C4-2B (cell line): ENCODE measurements around the gene EIF3A.
A peak's percentile ranks its signal among the peaks of the same experiment; 100 is the strongest.

Source experiments
- H3K27ac ChIP-seq: fragments of 450-650 bp; 2 replicates; pipeline ENCODE4 v1.5.1; 2017
- CTCF ChIP-seq: fragments of 450-650 bp; conservative IDR thresholded peaks from 2 replicates; pipeline ENCODE4 v1.5.1; 2017; ENCODE audit warnings: mild to moderate bottlenecking
- ZFX ChIP-seq: fragments of 450-650 bp; IDR thresholded peaks from 2 replicates; pipeline ENCODE4 v1.6.1; 2017

Gene EIF3A

GRCh38 chr10:119007211-119007574 is 73.4 kb downstream of the EIF3A start:
- TF ChIP-seq CTCF (no peak), ZFX (no peak)
- no peak overlapping the region; the same call in 1 of the 2 replicates for H3K27ac ChIP-seq

GRCh38 chr10:119006451-119007210 is 74.0 kb downstream of the EIF3A start:
- TF ChIP-seq ZFX, result no peak
- no peak for TF ChIP-seq CTCF
- peak overlapping the region; percentile 63 for H3K27ac ChIP-seq

DNA sequence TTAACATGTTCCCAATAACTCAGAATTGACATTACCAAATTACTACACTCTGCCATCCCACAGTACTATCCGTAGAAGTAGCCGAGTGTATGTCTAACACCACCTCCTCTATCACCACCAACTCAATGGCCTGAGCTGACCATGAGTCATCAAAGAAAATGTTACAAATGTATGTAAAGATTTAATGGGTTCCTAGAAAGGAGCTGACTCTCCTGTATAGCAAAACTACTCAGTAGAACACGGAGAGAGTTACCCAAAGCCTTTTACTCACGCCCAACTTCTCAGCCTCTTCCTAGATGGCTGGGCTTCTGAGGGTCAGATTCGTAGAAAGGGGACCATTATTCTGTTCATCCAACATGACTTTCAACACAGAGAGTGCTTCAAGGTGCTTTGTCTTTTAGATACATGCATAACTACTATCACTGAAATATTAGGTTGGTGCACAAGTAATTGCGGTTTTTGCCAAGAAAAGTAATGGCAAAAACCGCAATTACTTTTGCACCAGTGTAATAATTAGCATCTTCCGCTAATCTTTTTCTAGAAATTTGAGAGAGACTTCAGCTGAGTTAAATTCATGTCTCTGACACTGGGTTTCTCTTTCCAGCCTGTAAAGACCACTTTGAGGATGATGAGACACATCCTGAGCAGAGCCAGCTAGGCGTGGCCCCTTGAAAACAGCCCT is 75.1 kb downstream of the EIF3A start:
- TF ChIP-seq ZFX (no peak), CTCF (no peak)
- peak overlapping the region; percentile 63 for H3K27ac ChIP-seq

DNA sequence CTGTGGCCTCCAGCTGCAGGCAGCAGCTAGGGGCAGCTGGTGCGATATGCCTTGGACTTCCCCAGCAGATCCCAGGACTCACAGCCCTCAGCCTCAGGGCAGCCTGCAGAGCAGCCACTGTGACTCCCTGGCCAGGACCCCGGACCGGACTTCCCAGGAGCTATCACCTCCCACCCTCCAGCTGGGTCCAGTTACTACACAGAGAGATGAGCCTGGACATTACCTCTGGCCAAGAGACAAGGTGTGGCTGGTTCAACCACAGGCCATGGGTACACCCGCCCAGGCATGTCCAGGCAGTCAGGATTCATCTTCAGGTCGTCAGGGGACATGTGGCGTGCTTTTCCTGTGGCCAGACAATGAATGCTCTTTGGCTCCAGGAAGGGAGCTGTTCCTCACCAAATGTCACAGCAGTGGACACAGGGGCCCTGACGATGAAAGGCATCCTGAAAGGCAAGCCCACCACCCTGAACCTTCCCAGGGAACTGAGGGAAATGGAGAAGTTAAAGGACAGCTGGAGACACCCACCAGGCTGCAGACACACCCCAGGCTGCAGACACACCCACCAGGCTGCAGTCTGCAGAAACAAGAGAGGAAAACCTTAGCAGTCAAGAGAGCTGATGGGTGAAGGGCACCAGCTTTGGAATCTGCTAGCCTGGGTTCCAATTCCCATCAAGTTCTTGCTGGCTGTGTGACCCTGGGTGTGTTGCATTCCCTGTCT is 76.9 kb downstream of the EIF3A start:
- no peak overlapping the region for H3K27ac ChIP-seq

GRCh38 chr10:119001717-119002500 is 78.7 kb downstream of the EIF3A start:
- TF ChIP-seq ZFX, result no peak
- no peak for TF ChIP-seq CTCF
- no peak overlapping the region for H3K27ac ChIP-seq

More for the DNA sequence above, 76.9 kb downstream of the EIF3A start:
- no peak for TF ChIP-seq CTCF
- TF ChIP-seq ZFX, result no peak

- TF ChIP-seq ZFX, result no peak
- no peak overlapping the region for H3K27ac ChIP-seq
Measured at GRCh38 chr10:118998183-118998582, 82.4 kb downstream of the EIF3A start.

DNA sequence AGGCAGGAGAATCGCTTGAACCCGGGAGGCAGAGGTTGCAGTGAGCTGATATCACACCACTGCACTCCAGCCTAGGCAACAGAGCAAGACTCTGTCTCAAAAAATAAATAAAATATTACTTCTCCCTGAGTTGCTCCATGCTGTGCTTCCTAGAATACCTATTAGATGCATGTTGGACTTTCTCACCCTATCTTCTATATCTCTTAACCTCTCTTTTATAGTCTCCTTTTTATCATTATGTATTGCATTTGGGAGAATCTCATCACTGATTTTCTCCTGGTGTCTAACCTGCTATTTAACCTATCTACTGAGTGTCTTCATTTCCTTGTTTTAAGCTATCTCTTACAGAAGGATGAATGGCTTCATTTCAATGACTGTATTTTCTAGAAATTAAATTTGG is 83.2 kb downstream of the EIF3A start:
- no peak for TF ChIP-seq ZFX
- H3K27ac ChIP-seq, result no peak overlapping the region

DNA sequence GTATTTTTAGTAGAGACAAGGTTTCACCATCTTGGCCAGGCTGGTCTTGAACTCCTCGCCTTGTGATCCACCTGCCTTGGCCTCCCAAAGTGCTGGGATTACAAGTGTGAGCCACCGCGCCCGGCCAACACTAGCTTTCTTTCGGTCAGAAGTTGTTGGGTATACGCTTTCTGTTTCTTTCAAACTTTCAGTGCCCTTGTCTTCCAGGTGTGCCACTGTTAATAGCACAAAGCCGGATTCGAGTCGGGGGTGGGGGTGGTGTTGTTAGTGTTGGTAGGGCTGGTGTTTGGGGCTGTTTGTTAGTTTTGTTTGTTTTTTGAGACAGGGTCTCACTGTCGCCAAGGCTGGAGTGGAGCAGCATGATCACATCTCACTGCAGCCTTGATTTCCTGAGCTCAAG is 84.9 kb downstream of the EIF3A start:
- TF ChIP-seq ZFX, result no peak
- TF ChIP-seq CTCF, result no peak
- no peak overlapping the region for H3K27ac ChIP-seq
